Sigmoid colon (tissue), 4 donors: ENCODE data around the gene TBXAS1.

ENCODE experiments used
- CTCF ChIP-seq, 4 experiments: fragments of 450-650 bp in 3 of 4; fragments of 200-600 bp in 1 of 4; IDR thresholded peaks; one replicate each; pipeline ENCODE4 v1.5.1; 2016 to 2019; ENCODE audit warnings: antibody characterized with exemption in 4 of 4, mild to moderate bottlenecking in 3 of 4, moderate library complexity in 2 of 4
- EP300 ChIP-seq, 4 donors: sonication (generic); formaldehyde crosslinking; IDR thresholded peaks; one replicate each; pipeline ENCODE4 v1.6.1; 2017; ENCODE audit warnings: antibody characterized with exemption in 4 of 4
- POLR2A ChIP-seq, 2 donors: fragments of 450-650 bp; IDR thresholded peaks; one replicate each; pipeline ENCODE4 v1.6.1; 2016; ENCODE audit warnings: antibody characterized with exemption in 2 of 2, mild to moderate bottlenecking in 2 of 2, moderate library complexity in 2 of 2
- POLR2AphosphoS5 ChIP-seq, 4 donors: sonication (generic); formaldehyde crosslinking; IDR thresholded peaks; one replicate each; pipeline ENCODE4 v1.6.1; 2017; ENCODE audit warnings: antibody characterized with exemption in 4 of 4

DNA sequence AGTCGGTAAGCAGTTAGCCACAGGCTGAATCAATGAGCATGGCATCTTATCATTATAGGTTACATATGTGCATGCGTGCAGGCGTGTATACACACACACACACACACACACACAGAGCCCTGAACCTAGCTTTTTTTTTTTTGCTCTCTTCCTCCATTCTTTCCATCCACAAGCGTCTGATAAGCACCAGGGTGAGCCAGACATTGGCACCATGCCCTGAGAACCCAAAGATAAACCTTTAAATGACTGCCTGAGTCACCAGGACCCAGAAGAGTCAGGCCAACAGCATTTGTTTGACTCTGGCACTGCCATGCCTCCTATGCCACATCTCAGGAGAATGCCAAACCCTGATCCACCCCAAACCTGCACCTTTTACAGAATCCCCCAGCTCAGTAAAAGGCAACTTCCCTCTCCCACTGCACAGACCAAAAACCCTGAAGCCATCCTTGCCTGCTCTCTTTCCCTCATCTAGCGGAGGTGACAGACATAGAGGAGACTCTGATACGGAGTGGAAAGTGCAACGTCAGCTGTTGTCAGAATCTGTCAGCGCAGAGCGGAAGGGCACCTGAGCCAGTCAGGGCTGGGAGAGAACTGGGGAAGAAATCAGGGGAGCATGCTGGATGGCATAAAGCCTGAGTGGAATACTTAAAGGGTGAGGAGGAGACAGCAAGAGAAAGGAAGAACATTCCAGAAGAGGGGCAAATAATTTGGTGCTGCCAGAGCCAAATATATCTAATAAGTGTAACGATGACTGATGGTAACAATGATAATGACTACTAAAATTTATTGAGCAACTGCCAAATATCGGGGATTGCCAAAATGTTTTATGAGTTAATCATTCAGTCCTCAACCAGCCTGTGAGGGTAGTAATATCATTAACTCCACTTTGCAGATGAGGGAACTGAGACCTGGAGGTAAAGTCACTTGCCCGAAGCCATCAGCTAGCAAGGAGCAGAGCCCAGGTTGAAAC lies 230.5 kb downstream of the TBXAS1 start:
- no peak for TF ChIP-seq CTCF (IDR thresholded peaks at IDR 0.05)
- TF ChIP-seq EP300 (IDR thresholded peaks at IDR 0.05) = no peak
- no peak for TF ChIP-seq POLR2A (IDR thresholded peaks at IDR 0.05)
- TF ChIP-seq POLR2AphosphoS5 (IDR thresholded peaks at IDR 0.05) = no peak
